Esophagus muscularis mucosa (tissue), 4 donors: ENCODE data around the gene PRLH. TPM values are rescaled to one million over a fixed set of nuclear protein-coding genes. Genes with fewer than 3 reads are reported as not detected.

Experiments
- DNase-seq: peaks from one replicate; pipeline ENCODE4 v3.0.0-alpha.2; 2017; ENCODE audit errors: extremely low spot score
- H3K27ac ChIP-seq, 4 donors: fragments of 200-600 bp; sonication (generic); replicated peaks in 1 of 4; 1 replicate in 3 of 4; 2 replicates in 1 of 4; pipeline ENCODE4 v1.5.1; 2016 to 2019; ENCODE audit warnings: mild to moderate bottlenecking in 1 of 4
- H3K27me3 ChIP-seq, 4 donors: fragments of 200-600 bp; sonication (generic); one replicate each; pipeline versions ENCODE4 v1.5.1 to v1.6.0; 2016 to 2019
- H3K36me3 ChIP-seq, 4 donors: fragments of 200-600 bp; sonication (generic); one replicate each; pipeline ENCODE4 v1.5.1; 2016 to 2019
- H3K4me1 ChIP-seq, 4 donors: fragments of 200-600 bp; sonication (generic); one replicate each; pipeline ENCODE4 v1.5.1; 2016 to 2019
- H3K4me3 ChIP-seq, 4 donors: fragments of 200-600 bp; sonication (generic); 1 replicate in 2 of 4; 2 replicates in 2 of 4; pipeline ENCODE4 v1.5.1; 2016 to 2019; ENCODE audit warnings: mild to moderate bottlenecking in 4 of 4, moderate library complexity in 1 of 4
- H3K9me3 ChIP-seq, 4 donors: fragments of 200-600 bp; sonication (generic); 1 replicate in 3 of 4; 2 replicates in 1 of 4; pipeline ENCODE4 v1.5.1; 2016 to 2019
- EP300 ChIP-seq: sonication (generic); formaldehyde crosslinking; IDR thresholded peaks from one replicate; pipeline ENCODE4 v1.6.1; 2017; ENCODE audit warnings: antibody characterized with exemption
- POLR2A ChIP-seq: fragments of 450-650 bp; IDR thresholded peaks from one replicate; pipeline ENCODE4 v1.6.1; 2017; ENCODE audit warnings: antibody characterized with exemption, moderate library complexity, mild to moderate bottlenecking, low read depth
- POLR2AphosphoS5 ChIP-seq, 2 donors: sonication (generic); formaldehyde crosslinking; IDR thresholded peaks; one replicate each; pipeline ENCODE4 v1.6.1; 2017; ENCODE audit warnings: antibody characterized with exemption in 2 of 2
- WGBS: methylation state at CpG from one replicate; pipeline ENCODE4 v1.1.5; 2018; 5-methylcytosine and 5-hydroxymethylcytosine counted together
- intact Hi-C: fragments of 100-400 bp; cut with DNase I; formaldehyde crosslinking; loops from one replicate; pipeline ENCODE4 v1.15.1; 2023
- total RNA-seq, 4 donors: library from RNA; depleted of rRNA; stranded (reverse); fragments of >200 nt; gene quantifications; one replicate each; pipeline versions ENCODE4 v1.1.0 to v1.2.1, GENCODE V29; 2016
- TF ChIP-seq, protein P1 (sequence below), 3 experiments: fragments of 200-600 bp in 2 of 3; fragments of 450-650 bp in 1 of 3; sonication (generic) in 2 of 3; IDR thresholded peaks; one replicate each; pipeline ENCODE4 v1.5.1; 2017 to 2019; ENCODE audit warnings: antibody characterized with exemption in 3 of 3, mild to moderate bottlenecking in 2 of 3, moderate library complexity in 1 of 3

PRLH gene
- total RNA-seq, 4 donors from 2014 or later: not detected

GRCh38 chr2:237590272-237591140 is 24.1 kb downstream of the PRLH start, which contains the start of gene RAB17:
Gene RAB17, minus strand, starts transcription at chr2:237590734. Its CDS starts 4,580 bp downstream, at chr2:237586154.
- no peak within 1 kb of the TSS for H3K4me3 ChIP-seq
- H3K27ac ChIP-seq: peak within 1 kb of the TSS; percentile 37 to 60 (median 51)
- H3K27me3 ChIP-seq: no peaks in the 10 kb centered on the region
- peaks cover 28 to 51% (median 42%) of the 10 kb centered on the region in 4 donors for H3K4me1 ChIP-seq
- WGBS: 61% methylated on average over 10 of the region's 16 CpGs
- TF ChIP-seq EP300: peak; percentile 56
- TF ChIP-seq, protein P1, sequence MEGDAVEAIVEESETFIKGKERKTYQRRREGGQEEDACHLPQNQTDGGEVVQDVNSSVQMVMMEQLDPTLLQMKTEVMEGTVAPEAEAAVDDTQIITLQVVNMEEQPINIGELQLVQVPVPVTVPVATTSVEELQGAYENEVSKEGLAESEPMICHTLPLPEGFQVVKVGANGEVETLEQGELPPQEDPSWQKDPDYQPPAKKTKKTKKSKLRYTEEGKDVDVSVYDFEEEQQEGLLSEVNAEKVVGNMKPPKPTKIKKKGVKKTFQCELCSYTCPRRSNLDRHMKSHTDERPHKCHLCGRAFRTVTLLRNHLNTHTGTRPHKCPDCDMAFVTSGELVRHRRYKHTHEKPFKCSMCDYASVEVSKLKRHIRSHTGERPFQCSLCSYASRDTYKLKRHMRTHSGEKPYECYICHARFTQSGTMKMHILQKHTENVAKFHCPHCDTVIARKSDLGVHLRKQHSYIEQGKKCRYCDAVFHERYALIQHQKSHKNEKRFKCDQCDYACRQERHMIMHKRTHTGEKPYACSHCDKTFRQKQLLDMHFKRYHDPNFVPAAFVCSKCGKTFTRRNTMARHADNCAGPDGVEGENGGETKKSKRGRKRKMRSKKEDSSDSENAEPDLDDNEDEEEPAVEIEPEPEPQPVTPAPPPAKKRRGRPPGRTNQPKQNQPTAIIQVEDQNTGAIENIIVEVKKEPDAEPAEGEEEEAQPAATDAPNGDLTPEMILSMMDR (IDR thresholded peaks at IDR 0.05): no peak
- intact Hi-C loops: no loop called here
- no peaks in the 10 kb centered on the region for H3K36me3 ChIP-seq
- DNase-seq: no peak
- H3K9me3 ChIP-seq: no peaks in the 10 kb centered on the region

- no peak overlapping the region for H3K4me3 ChIP-seq
- DNase-seq: no peak
- TF ChIP-seq POLR2A (no peak), EP300 (no peak), POLR2AphosphoS5 (IDR thresholded peaks at IDR 0.05) (no peak)
- TF ChIP-seq, protein P1 (IDR thresholded peaks at IDR 0.05): no peak
- 79% methylated on average over 18 of the region's 19 CpGs for WGBS
- no peaks in the 10 kb centered on the region for H3K9me3 ChIP-seq
- H3K27me3 ChIP-seq: no peaks in the 10 kb centered on the region
- peak overlapping the region; percentile 37 to 60 (median 51) for H3K27ac ChIP-seq
- peaks cover 32 to 56% (median 46%) of the 10 kb centered on the region in 4 donors for H3K4me1 ChIP-seq
- intact Hi-C loops: no loop called here
- no peaks in the 10 kb centered on the region for H3K36me3 ChIP-seq
Measured at GRCh38 chr2:237591141-237591881, 24.9 kb downstream of the PRLH start.

DNA sequence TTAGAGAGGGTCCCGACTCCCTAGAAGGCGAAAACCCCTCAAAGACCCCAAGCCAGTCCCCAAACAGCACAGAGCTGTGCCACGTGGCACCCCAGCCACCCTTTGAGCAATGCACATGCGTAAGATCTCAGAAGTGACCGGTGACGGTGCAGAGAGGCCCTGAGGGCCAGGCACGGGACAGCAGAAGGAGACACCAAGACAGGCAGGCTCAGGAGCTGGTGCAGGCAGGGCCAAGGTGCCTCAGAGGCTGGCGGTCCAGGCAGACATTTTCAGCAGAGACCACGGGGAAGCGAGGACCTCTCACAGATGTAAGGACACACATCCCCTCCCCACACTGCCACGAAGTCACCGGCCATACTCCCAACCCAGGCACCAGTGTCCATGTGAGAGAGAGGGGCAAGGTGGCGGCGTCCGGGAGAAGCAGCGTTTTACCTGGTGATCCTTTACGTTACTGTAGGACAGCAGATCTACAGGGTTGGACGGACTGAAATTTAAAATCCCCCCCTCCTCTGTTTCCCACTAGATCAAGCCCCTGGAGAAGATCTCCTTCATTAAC is 26.1 kb downstream of the PRLH start:
- 95% methylated on average over 18 of the region's 18 CpGs for WGBS
- no peaks in the 10 kb centered on the region for H3K9me3 ChIP-seq
- no peak overlapping the region for H3K4me3 ChIP-seq
- H3K4me1 ChIP-seq: peaks cover 32 to 56% (median 46%) of the 10 kb centered on the region in 4 donors
- no peaks in the 10 kb centered on the region for H3K36me3 ChIP-seq
- TF ChIP-seq, protein P1 (IDR thresholded peaks at IDR 0.05): no peak
- TF ChIP-seq POLR2A (no peak), EP300 (no peak), POLR2AphosphoS5 (IDR thresholded peaks at IDR 0.05) (no peak)
- no peak for DNase-seq
- no peaks in the 10 kb centered on the region for H3K27me3 ChIP-seq
- peak overlapping the region in 2 of 4 donors; percentile 78 to 81 for H3K27ac ChIP-seq
- intact Hi-C loops: no loop called here

DNA sequence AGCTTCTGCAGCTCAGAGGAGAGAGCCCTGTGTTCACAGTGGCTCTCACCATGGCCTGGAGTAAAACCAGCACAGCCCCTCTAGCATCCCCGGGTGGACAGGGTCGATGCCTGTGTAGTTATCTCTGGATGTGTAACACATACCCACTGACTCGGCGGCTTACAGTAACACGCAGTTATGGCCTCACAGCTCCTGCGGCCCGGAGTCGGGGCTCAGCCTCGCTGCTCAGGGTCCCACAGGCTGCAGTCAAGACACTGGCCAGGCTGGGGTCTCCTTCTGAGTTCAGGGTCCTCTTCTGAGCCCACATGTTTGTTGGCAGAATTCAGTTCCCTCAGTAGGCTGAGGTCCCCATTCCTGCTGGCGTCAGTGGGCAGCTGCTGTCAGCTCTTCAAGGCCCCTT is 26.7 kb downstream of the PRLH start:
- peak overlapping the region; percentile 78 to 85 (median 82) for H3K27ac ChIP-seq
- TF ChIP-seq, protein P1 (IDR thresholded peaks at IDR 0.05): no peak
- TF ChIP-seq POLR2A (no peak), POLR2AphosphoS5 (IDR thresholded peaks at IDR 0.05) (no peak)
- H3K4me1 ChIP-seq: peaks cover 32 to 56% (median 46%) of the 10 kb centered on the region in 4 donors
- no peaks in the 10 kb centered on the region for H3K9me3 ChIP-seq
- no peaks in the 10 kb centered on the region for H3K36me3 ChIP-seq
- no peak for DNase-seq
- 100% methylated on average over 1 of the region's 10 CpGs for WGBS
- no peak overlapping the region for H3K4me3 ChIP-seq
- no peaks in the 10 kb centered on the region for H3K27me3 ChIP-seq
- intact Hi-C loops: no loop called here
